Subcutaneous adipose tissue (tissue), 4 donors: ENCODE results near the gene EPC1. TPM values are rescaled to one million over a fixed set of nuclear protein-coding genes. Genes with fewer than 3 reads are reported as not detected.

Experiments
- CTCF ChIP-seq: fragments of 450-650 bp; IDR thresholded peaks from one replicate; pipeline ENCODE4 v1.5.1; 2016; ENCODE audit warnings: low read depth, mild to moderate bottlenecking, control low read depth, antibody characterized with exemption, moderate library complexity
- total RNA-seq, 4 donors: library from RNA; depleted of rRNA; stranded (reverse); fragments of >200 nt; gene quantifications; one replicate each; pipeline ENCODE4 v1.1.0, GENCODE V29; 2016

EPC1 gene
- total RNA-seq, 4 donors from 2014 or later = 35.2 to 49.9 (median 41.6) TPM

GRCh38 chr10:32295027-32295426, 51.9 kb downstream of the EPC1 start:
- no peak for TF ChIP-seq CTCF

GRCh38 chr10:32293581-32293980, 53.4 kb downstream of the EPC1 start:
- TF ChIP-seq CTCF = no peak

- no peak for TF ChIP-seq CTCF
These were observed 67.2 kb downstream of the EPC1 start for GRCh38 chr10:32279795-32280194.

GRCh38 chr10:32273336-32273735, 73.6 kb downstream of the EPC1 start:
- no peak for TF ChIP-seq CTCF

- no peak for TF ChIP-seq CTCF
These were observed 75.3 kb downstream of the EPC1 start for GRCh38 chr10:32271617-32272016.

GRCh38 chr10:32269343-32270100, 77.4 kb downstream of the EPC1 start:
- no peak for TF ChIP-seq CTCF

- no peak for TF ChIP-seq CTCF
These were observed 78.2 kb downstream of the EPC1 start for GRCh38 chr10:32268788-32269187.
